Limb (tissue), 2 donors: ENCODE results near the gene KCNH1.

Experiments
- DNase-seq, 2 donors: peaks; one replicate each; pipeline ENCODE4 v3.0.0-alpha.2; 2016; ENCODE audit errors: extremely low spot score in 2 of 2

KCNH1 gene

DNA sequence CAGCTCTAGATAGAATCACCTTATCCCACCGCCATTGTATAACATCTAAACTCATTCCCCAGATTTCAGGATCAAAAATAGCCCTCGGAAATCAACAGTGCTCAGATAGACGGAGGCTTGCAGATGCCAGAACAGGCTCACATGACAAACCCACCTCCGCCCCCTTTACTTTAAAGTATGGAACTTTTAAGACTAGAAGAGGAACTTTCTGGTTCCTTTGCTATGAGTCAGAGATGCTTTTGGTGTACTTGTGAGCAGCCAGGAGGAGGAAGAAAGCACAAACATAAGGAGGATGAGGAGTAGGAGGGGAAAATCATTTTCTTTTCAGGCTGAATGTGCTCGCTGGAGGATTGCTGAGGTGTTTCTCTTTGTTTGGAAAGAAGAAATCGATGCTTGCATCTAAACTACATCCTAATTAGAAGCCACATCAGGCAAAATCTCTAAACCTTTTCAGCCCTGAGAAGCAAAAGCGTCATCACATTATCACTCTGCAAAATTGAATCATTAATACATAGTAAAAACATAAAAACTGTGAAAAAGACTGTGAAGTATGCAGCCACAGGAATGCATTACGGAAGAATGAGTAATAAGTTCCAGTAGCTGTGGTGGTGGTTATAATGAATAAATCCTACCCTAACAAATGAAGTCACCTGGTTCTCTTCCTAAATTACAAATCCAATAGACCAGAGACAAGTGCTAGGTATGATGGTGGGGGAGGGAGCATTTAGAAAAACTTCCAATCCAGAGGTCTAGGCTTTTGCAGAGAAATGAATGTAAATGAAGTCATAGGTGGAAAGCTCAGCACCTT, 251.3 kb downstream of the KCNH1 start:
- DNase-seq = no peak

DNA sequence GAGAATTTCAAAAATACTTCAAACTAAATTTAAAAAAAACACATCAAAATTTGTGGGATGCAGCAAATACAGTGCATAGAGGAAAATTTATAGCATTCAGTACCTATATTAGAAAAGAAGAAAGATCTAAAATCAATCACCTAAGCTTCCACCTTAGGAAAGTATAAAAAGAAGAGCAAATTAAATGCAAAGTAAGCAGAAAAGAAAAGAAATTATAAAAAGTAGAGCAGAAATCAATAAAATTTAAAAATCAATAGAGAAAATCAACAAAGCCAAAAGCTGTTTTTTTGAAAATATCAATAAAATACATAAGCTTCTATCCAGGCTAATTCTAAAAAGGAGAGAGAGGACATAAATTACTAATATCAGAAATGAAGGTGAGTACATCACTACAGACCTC, 255.4 kb downstream of the KCNH1 start:
- DNase-seq = no peak

DNA sequence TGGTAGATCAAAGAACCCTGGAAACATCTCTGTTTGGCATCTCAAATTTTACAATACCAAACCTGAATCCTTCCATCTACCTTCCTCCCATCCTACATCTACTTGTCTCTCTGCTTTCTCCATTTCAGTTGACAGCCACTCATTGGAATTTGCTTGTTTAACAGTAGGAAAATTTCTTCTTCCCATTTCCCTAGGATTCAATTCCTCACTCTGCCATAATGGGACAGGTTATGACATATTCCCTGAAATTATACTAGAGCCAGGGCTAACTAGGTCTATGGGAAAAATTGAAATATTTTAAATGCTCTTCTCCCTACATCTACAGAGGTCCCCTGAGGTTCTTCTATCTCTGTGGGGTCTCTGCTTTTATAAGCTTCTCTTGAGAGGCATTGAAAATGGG, 257.7 kb downstream of the KCNH1 start:
- no peak for DNase-seq

DNA sequence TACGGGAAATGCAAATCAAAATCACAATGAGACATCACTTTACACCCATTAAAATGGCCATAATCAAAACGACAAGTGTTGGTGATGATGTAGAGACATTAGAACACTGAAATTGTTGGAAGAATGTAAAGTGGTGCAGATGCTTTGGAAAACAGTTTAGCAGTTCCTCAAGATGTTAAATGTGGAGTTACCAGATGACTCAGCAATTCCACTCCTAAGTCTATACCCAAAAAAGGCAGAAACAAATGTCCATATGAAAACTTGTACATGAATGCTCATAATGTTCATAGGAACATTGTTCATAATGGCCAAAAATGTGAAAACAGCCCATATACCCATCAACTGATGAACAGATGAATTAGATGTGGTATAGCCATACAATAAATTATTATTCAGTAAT, 267.4 kb downstream of the KCNH1 start:
- DNase-seq = no peak

DNA sequence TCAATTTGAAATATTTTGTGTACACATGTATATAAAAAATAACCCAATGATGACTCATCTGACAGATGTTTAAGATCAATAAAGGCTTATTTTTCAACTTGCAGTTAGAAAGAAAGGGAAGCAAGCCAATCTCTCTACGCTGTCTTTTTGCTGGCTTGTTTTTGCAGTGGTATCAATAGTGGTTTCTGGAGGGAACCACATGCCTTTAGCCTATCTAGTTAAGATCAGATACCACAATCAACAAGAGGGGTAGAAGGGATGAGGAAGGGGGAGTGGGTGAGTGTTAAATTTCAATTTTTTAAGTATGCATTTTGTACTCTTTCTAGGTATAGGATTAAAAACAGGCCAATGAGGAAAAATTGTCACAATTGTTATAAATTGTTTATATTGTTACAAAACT, 276.2 kb downstream of the KCNH1 start:
- no peak for DNase-seq

DNA sequence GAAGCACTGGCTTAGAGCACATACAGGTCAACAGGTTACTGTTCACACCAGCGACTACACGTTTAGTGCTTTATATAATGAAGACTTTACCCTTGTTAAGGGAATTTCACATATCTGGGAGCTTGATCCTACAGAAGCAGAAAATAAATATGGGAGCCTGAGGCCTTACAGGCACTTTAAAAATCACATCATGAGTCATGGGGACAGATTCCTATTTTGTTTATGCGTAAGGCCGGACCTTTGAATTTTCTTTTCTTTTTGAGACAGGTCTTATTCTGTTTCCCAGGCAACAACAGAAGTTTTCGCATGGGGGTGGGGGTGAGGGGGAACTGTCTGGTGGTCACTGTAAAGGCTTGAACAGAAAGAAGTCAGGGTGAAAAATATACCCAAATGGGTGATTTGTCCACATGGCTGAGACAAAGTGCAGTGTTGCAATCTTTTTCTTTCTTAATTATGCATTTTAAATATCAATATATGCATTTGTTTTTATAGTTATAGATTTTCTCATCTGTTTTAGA, 276.7 kb downstream of the KCNH1 start:
- DNase-seq = no peak

DNA sequence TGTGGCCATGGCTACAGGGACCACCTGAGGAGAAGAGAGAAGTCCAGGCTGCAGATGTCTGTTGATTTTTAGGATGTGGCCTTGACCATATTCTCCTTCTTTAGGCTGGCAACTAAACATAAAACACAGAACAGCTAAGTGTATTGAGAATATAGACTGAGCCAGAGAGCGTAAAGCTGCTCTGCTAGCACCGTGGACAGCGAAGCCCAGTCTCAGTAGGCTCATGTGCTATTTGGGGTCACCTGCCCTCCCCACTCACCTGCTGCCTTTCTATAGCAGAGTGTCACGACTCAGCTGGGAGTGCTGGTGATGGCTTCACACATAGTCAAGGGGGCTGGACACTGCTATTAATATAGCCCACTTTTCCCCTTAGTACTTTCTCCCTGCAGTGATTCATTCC, 278.5 kb downstream of the KCNH1 start:
- DNase-seq = no peak

DNA sequence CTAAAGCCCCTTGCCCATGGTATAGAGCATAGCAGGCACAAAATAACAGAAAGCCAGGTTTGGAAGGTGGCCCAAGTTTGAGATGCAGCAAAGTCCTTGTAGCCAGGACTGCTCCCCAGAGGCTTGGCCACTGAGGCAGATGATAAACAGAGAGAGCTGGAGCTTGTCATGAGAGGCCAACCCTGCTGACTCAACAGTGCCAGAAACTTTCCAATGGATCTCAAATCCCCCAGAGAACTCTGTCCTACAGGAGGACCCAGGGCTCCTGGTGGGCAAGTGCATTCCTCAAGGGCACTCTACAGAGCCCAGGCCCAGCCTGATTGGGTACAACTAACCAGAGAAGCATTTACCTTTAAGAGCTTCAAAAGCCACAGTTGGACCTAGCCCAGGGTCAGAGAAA, 280.7 kb downstream of the KCNH1 start:
- DNase-seq = no peak

DNA sequence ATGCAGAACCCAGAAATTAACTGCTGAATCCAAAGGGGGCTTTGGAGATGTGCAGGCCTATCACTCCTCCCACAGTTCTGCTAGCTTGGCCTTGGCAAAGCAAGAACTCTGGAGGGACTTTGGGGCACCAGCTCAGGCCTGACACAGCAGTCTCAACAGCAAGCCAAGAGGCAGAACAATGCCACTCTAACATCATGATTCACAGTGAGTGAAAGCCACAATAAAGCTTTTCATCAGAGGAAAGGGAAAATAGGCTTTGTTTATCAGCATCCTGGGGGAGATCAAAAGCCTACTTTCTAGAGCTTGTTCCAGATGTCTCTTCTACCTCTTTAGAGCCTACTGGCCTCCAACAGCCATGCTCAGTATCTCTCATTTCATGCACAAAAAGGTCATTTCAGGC, 283.4 kb downstream of the KCNH1 start:
- DNase-seq = no peak

DNA sequence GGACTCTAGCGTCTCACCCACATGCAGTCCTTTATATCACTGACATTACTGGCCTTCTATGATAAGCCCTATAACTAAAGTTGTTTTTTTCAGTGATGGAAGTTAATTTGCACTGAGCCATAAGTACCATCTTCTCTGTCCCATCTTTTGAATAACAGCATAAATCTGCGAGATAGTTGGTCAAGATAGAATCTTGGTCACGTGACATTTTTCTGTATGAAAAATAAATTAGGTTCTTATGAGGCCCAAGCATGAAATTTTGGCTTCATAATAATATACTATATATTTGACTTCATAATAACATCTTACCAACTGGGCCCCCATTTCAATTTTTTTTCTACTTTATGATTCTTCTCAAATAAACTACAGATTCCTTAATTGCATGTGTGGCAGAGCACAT, 285.5 kb downstream of the KCNH1 start:
- DNase-seq = no peak

DNA sequence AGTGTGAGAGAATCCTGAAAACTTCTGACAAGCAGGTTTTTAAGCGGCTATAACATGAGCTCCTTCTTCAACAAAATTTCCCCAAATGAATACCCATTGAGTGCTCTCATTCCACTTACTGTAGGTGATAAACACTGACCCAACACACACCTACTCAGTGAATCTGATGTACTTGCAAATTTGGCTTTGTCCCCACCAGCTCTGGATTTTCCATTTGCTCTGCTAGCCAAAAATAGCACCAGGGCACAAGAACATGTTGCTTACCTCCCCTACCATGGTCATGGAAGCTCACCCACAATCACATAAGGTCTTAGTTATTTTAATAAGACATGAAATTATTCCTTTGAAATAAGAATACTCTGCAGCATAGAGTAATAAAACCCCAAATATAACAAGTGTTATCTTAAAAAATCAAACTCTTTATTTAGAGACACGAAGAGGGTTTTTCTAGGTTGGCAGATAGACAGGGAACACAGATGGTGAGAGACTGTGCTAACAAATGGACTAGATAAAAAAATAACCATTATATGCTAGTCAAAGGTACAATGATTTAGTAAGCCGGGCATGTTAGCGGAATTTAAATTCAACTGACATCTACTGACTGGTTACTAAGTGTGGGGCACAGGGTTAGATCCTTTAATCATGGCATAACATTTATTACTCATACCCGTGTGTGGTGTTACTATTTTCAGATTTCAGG, 291.9 kb downstream of the KCNH1 start:
- no peak for DNase-seq

DNA sequence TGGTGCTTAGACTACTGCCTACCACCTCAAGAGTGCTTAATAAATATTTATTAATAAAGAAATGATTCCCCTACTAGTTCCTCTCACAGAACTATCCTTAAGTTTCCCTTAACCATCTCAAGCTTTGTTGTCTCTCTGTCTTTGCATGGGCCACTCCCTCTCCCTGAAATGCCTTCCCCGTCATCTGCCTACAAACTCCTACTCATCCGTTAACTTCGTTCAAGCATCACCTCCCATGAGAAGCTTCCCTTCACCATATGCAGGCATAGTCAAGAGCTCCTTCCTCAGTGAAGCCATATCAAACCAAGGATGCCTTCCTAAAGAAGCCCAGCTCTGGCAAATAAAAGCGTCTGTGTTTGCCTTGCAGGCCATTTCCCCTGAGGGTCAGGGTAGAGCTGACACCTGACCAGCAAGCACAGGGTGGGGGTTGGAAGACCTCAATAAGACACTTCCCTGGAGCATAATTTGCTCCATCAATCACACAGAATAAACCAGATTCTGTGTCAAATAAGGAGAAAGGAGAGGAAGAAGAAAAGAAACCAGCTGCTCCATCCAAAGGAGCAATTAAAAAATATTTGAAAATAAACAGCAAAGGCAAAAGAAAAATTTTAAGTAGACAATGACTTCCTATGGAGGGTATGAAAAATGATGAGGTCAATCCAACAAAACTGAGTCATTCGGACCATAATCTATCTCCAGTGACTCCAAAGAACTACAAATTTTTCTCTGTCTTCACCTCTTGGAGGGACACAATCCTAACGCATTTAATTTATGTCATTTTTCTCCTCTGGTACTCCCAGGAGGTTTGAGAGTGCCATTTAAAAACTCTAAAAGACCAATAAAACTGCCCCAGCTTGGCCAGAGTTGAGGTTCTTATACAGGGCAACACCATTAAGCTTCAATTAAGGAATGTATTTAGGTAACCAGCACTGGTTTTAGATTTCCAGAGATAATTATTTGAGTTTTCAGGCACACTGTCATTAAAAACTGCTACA, 303.6 kb downstream of the KCNH1 start:
- no peak for DNase-seq

DNA sequence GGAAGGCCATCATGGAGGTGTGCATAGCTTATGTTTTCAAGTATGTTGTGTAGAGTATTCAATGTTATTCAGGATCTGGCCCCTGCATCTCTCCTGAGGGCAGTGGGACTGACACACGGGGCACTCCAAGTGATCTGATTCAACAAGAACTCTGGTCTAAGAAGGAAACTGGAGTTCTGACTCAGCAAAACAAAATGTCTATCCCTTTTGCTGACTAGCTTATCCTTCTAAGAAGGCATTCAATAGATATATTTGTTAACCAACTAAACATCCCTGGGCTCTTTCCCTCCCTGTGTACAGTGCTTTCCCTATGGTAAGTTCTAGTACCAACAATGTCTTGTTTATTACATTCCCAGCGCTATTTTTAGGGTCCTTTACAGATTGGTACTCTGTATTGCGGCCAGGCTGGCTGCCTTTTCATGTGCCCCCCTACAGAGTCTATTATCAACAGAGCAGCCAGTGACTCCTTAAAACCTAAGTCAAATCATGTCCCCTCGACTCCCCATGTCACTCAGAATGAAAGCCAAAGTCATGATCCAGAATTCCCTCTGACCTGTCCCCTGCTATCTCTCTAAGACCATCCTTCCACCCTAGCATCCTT, 304.9 kb downstream of the KCNH1 start:
- no peak for DNase-seq

DNA sequence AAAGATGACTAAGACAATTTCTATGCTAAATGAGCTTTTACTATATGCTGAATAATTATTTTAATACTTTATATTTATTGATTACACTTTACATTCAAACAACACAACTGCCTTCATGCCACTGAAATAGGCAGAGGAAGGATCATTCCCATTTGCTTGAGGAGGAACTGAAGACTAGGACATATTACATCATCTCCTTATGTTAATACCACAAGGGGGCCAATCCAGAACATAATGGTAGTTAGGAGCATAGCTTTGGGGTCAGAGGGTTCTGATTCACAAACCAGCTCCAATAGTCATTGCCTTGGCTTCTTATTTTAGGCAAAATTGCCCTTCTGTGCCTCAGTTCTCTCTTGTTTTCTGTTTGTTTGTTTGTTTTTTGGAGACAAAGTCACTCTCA, 306.5 kb downstream of the KCNH1 start:
- no peak for DNase-seq

DNA sequence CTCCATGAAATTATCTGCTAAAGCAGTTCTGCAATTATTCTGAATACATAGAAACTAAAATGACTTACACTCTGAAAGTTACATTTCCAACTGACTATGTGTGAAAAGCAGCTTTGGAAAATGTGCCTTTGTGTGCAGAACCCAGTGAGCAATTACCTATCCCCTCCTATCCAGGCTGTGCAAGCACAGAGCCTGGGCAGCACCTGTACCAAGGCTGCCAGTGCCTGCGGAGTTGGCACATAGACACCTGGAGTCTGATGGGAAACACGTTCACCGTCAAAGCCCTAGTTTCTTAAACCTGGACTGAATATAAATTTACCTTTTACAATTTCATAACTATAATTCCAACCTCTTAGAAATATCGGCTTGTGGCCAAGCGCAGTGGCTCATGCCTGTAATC, 307.3 kb downstream of the KCNH1 start:
- no peak for DNase-seq

DNA sequence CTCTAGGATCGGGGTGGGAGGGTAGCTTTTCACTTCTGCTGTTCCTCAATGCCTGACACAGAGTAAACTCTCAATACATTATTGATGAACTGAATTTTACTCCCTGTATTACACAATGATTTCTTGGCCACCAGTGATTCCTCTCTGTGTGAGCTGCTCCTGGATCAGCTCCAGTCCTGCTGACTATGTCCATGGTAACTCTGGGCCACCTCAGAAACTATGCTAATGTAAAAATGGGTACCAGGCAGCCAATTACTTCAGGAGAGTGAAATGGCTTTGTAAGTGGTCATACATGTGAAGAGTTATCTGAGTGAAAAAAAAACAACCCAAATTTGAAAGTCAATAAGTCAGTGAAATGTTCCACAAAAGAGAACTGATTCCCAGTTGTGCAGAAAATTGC, 311.0 kb downstream of the KCNH1 start:
- no peak for DNase-seq

DNA sequence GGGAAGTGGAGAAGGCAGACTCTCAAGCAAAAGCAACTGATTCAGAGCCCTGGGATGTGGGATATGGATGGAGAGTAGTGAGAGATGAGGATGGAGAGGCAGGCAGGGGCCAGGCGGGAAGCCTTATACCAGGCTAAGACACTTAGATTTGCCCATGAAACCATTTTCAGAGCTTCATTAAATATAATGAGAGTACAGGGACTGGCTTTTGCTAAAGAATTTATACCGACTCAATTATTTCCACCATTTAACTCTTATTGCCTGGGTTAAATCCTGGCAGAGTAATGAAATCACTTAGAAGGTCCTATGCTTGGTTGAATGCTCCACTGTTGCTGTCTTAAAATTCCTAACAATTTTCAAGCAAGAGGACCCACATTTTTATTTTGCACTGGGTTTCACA, 311.7 kb downstream of the KCNH1 start:
- no peak for DNase-seq

DNA sequence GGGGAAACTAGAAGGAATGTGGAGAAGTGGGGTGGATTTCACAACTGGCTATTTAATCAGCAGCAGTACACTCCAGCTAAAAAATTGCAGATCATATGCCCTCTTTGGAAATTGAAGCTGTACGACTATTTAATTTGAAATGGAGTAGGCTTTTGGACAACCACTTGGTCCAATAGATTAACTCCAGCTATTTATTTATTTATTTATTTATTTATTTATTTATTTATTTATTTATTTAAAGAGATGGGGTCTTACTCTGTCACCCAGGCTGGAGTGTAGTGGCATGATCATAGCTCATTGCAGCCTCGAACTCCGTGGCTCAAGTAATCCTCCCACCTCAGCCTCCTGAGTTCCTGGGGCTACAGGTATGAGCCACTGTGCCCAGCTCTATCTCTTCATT, 312.3 kb downstream of the KCNH1 start:
- no peak for DNase-seq

DNA sequence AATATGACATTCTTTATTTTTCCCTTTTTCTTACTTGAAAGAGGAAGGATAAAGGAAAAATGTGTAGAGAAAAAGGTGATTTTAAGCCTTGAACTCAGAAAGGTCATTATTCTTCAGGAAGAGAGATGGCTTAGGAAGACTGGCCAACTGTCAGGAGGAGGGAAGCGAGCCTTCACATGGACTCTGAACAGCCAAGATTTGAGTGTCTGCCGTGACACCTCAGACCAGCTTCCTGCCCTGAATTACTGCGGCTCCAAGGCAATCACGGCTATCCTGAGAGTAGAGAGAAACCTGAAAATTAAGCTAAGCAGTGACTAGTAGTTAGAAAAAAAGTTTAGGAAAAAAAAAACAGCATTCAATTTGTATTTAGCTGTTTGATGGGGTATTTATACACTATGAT, 314.7 kb downstream of the KCNH1 start:
- DNase-seq = no peak

DNA sequence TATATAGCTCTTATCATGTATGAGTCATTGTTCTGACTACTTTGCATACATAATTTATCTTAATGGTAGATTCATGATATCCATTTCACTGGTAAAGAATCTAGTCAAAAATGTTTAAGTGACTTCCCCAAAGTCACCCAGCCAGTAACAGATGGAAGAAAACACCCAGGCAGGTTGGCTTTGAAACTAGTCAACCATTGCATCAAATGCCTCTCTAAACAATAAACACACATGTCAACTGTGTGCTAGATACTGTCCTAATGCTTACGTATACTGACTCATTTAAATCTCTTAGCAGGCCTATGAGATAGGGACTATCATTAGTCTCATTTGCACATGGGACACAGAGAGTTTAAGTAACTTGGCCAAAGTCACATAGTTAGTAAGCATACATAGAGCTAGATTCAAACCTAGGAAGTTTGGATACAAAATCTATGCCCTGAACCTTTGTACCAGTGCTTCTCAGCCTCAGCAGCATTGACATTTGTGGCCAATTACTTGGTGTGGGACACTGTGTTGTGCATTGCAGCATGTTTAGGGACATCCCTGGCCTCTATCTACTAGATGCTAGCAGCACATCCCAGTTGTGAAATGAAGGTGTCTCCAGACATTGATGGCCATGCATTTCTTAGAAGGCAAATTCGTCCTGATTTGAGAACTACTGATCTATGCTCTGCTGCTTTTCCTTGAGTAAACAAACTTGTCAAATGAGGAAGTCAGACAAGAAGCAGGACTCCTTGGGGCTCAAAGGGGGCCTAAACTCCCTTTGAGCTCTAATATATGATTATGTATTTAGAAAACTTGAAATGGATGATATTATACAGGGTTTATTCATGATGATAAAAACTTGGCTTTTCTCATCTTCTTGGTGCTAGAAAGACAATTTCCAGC, 316.3 kb downstream of the KCNH1 start:
- no peak for DNase-seq
